Adrenal gland (tissue), 5 donors: ENCODE data around the gene CCDC6.

Experiments used
- POLR2A ChIP-seq, 2 donors: fragments of 450-650 bp; IDR thresholded peaks; one replicate each; pipeline ENCODE4 v1.6.1; 2017; ENCODE audit warnings: antibody characterized with exemption in 2 of 2, mild to moderate bottlenecking in 2 of 2, moderate library complexity in 1 of 2
- TF ChIP-seq, protein P1 (sequence below), 6 experiments: fragments of 450-650 bp in 4 of 6; fragments of 200-600 bp in 2 of 6; sonication (generic) in 1 of 6; IDR thresholded peaks; 1 replicate in 5 of 6; 2 replicates in 1 of 6; pipeline versions ENCODE4 v1.5.1 to v1.8.0; 2016 to 2021; ENCODE audit warnings: antibody characterized with exemption in 6 of 6, mild to moderate bottlenecking in 2 of 6, moderate library complexity in 1 of 6
- donor health status: DM: no; HTN: no; CAD: no.

DNA sequence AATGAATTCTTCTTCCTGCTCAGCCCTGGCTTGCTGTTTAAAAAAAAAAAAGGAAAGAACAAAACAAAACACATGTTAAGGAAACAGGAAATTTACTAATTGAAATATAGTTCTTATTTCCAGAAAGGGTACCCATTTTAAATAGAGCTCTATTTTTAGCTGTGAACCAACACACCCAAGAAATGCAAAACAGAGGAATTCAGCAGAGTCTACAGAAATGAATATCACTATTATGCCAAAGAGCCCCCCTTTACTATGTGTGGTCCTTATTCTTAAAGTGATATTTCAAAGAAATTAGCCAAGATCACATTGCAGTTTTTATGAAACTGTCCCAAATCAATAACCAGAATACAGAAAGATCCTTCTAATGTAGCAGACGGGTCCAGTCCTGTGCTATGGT, 53.7 kb downstream of the CCDC6 start:
- TF ChIP-seq POLR2A (IDR thresholded peaks at IDR 0.05): no peak
- TF ChIP-seq, protein P1, sequence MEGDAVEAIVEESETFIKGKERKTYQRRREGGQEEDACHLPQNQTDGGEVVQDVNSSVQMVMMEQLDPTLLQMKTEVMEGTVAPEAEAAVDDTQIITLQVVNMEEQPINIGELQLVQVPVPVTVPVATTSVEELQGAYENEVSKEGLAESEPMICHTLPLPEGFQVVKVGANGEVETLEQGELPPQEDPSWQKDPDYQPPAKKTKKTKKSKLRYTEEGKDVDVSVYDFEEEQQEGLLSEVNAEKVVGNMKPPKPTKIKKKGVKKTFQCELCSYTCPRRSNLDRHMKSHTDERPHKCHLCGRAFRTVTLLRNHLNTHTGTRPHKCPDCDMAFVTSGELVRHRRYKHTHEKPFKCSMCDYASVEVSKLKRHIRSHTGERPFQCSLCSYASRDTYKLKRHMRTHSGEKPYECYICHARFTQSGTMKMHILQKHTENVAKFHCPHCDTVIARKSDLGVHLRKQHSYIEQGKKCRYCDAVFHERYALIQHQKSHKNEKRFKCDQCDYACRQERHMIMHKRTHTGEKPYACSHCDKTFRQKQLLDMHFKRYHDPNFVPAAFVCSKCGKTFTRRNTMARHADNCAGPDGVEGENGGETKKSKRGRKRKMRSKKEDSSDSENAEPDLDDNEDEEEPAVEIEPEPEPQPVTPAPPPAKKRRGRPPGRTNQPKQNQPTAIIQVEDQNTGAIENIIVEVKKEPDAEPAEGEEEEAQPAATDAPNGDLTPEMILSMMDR (IDR thresholded peaks at IDR 0.05): no peak
